ENCODE measurements around the gene MXD3. TPM values are rescaled to one million over a fixed set of nuclear protein-coding genes. Genes with fewer than 3 reads are reported as not detected.

Gene MXD3
- total RNA-seq, 1 donor from 2014 or later: 20.6 TPM

GRCh38 chr5:177294632-177295031 lies 17.1 kb downstream of the MXD3 start:
- peaks cover 3% of the 10 kb centered on the region for H3K4me1 Mint-ChIP-seq (ENCODE audit: low read depth)
- no peak overlapping the region for H3K4me3 Mint-ChIP-seq (ENCODE audit: low read depth)
- no peak for TF ChIP-seq CTCF (IDR thresholded peaks at IDR 0.05; ENCODE audit: unreplicated experiment)
- no peaks in the 10 kb centered on the region for H3K27me3 Mint-ChIP-seq
- no peak for DNase-seq (ENCODE audit: low spot score, unreplicated experiment)
- no peak overlapping the region for H3K27ac Mint-ChIP-seq
- H3K9me3 Mint-ChIP-seq (ENCODE audit: low read depth): no peaks in the 10 kb centered on the region
- peaks cover 22% of the 10 kb centered on the region for H3K36me3 Mint-ChIP-seq (ENCODE audit: insufficient read depth)

DNA sequence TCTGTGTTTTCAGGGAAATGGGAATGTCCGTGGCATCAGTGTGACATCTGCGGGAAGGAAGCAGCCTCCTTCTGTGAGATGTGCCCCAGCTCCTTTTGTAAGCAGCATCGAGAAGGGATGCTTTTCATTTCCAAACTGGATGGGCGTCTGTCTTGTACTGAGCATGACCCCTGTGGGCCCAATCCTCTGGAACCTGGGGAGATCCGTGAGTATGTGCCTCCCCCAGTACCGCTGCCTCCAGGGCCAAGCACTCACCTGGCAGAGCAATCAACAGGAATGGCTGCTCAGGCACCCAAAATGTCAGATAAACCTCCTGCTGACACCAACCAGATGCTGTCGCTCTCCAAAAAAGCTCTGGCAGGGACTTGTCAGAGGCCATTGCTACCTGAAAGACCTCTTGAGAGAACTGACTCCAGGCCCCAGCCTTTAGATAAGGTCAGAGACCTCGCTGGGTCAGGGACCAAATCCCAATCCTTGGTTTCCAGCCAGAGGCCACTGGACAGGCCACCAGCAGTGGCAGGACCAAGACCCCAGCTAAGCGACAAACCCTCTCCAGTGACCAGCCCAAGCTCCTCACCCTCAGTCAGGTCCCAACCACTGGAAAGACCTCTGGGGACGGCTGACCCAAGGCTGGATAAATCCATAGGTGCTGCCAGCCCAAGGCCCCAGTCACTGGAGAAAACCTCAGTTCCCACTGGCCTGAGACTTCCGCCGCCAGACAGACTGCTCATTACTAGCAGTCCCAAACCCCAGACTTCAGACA lies 17.7 kb downstream of the MXD3 start:
- Mint-ChIP-seq H3K4me3 (ENCODE audit: low read depth) (no peak overlapping the region), H3K4me1 (ENCODE audit: low read depth) (peaks cover 2% of the 10 kb centered on the region), H3K36me3 (ENCODE audit: insufficient read depth) (peaks cover 25% of the 10 kb centered on the region), H3K9me3 (ENCODE audit: low read depth) (no peaks in the 10 kb centered on the region), H3K27ac (no peak overlapping the region), H3K27me3 (no peaks in the 10 kb centered on the region)
- no peak for TF ChIP-seq CTCF (IDR thresholded peaks at IDR 0.05; ENCODE audit: unreplicated experiment)
- no peak for DNase-seq (ENCODE audit: low spot score, unreplicated experiment)

DNA sequence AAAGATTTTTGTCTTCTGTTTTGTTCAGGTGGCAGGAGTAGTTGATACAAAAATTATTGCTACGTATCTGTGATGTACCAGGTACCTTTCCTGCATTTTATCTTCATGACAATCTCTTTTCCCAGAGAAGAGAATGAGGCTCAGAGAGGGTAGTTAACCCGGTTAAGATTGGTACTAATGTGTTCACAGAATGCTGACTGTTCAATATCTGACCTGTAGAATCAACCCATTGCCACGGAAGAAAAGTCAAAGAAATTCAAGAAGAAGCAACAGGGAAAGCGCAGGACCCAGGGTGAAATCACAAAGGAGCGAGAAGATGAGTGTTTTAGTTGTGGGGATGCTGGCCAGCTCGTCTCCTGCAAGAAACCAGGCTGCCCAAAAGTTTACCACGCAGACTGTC lies 20.0 kb downstream of the MXD3 start:
- H3K4me3 Mint-ChIP-seq (ENCODE audit: low read depth): no peak overlapping the region
- no peaks in the 10 kb centered on the region for H3K9me3 Mint-ChIP-seq (ENCODE audit: low read depth)
- TF ChIP-seq CTCF (IDR thresholded peaks at IDR 0.05; ENCODE audit: unreplicated experiment): no peak
- no peak for DNase-seq (ENCODE audit: low spot score, unreplicated experiment)
- H3K4me1 Mint-ChIP-seq (ENCODE audit: low read depth): no peaks in the 10 kb centered on the region
- no peaks in the 10 kb centered on the region for H3K27me3 Mint-ChIP-seq
- peaks cover 27% of the 10 kb centered on the region for H3K36me3 Mint-ChIP-seq (ENCODE audit: insufficient read depth)
- peak overlapping the region; percentile 54 for H3K27ac Mint-ChIP-seq

DNA sequence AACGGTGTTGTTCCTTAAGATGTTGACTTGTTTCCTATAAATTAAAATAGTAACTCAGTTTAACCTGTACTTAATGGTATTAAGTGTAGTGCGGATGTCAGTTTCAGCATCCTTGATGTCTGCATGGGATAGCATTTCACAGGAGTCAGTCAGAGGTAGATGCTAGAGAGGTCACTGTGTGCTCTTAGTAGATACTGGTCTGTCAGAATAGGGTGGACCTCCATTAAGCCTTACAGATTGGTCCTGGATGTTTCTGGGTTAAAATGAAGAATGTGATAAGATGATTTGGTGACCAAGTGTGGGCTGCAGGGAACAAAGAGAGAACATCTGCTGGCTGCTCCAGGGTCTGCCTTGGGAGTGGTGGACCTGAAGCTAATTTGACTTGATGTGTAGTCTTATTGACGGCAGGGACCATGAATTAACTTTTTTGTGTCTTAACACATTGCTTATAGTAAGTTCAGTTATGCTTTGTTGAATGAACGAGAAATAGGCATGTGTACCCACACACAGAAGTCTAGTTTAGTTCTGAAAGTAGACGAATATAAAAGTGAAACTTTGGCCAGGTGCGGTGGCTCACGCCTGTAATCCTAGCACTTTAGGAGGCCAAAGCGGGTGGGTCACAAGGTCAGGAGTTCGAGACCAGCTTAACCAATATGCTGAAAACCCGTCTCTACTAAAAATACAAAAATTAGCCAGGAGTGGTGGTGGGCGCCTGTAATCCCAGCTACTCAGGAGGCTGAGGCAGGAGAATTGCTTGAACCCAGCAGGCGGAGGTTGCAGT lies 20.7 kb downstream of the MXD3 start:
- Mint-ChIP-seq H3K27me3 (no peaks in the 10 kb centered on the region), H3K4me1 (ENCODE audit: low read depth) (no peaks in the 10 kb centered on the region), H3K36me3 (ENCODE audit: insufficient read depth) (peaks cover 27% of the 10 kb centered on the region), H3K4me3 (ENCODE audit: low read depth) (no peak overlapping the region), H3K9me3 (ENCODE audit: low read depth) (no peaks in the 10 kb centered on the region), H3K27ac (peak overlapping the region; percentile 31)
- no peak for DNase-seq (ENCODE audit: low spot score, unreplicated experiment)
- TF ChIP-seq CTCF (IDR thresholded peaks at IDR 0.05; ENCODE audit: unreplicated experiment): no peak

DNA sequence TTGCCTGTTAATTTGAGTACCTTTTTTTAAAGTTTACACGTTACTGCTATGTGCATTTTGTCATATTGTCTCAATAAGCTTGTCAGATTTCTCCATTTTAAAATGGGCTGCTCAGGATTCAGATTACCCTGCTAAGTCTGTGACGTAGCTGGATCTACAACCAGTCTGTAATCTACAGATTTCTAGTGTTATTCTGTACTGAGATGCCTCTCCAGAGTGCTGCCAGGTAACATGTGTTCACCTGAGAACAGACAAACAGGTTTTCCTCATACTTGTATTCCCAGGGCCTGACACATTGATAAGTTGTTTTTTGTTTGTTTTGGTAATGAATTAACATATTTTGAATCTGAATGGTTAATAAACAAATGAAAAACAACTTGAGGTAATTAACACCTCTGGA lies 23.5 kb downstream of the MXD3 start:
- Mint-ChIP-seq H3K9me3 (ENCODE audit: low read depth) (no peaks in the 10 kb centered on the region), H3K27me3 (no peaks in the 10 kb centered on the region), H3K4me1 (ENCODE audit: low read depth) (no peaks in the 10 kb centered on the region), H3K36me3 (ENCODE audit: insufficient read depth) (peaks cover 34% of the 10 kb centered on the region), H3K27ac (no peak overlapping the region), H3K4me3 (ENCODE audit: low read depth) (no peak overlapping the region)
- DNase-seq (ENCODE audit: low spot score, unreplicated experiment): no peak
- TF ChIP-seq CTCF (IDR thresholded peaks at IDR 0.05; ENCODE audit: unreplicated experiment): no peak

Measured in progenitor cell of endocrine pancreas (in vitro differentiated cells).